ENCODE measurements around the gene PGRMC2. TPM values are rescaled to one million over a fixed set of nuclear protein-coding genes. Genes with fewer than 3 reads are reported as not detected.

PGRMC2 gene
- total RNA-seq, 1 experiment from 2014 or later = 77.6 TPM

DNA sequence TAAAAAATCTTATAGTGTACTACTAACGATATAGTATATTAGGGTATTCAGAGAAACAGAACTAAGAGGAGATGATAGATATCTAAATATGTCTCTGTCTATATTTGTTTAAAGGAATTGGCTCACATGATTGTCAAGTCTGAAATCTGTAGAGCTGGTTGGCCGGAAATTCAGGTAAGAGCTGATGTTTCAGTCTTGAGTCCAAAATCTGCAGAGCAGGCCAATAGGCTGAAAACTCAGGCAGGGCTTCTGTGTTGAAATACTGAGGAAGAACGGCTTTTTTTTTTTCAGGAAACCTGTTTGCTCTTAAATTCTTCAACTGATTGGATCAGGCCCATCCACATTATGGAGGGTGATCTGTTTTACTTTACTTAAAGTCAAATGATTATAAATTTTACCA lies 31.7 kb downstream of the PGRMC2 start:
- Histone ChIP-seq H4K8ac (replicated peaks; ENCODE audit: insufficient read length, low read depth, low read length) (no peak overlapping the region), H3K79me2 (ENCODE audit: insufficient read depth, low read length) (no peaks in the 10 kb centered on the region), H3K9ac (ENCODE audit: extremely low read depth, insufficient read length, low read length) (no peak overlapping the region), H3K56ac (ENCODE audit: insufficient read length, low read depth, low read length) (no peak overlapping the region), H3K4me2 (ENCODE audit: insufficient read depth, insufficient read length, low read length) (no peak overlapping the region), H4K5ac (ENCODE audit: insufficient read length, low read depth, low read length) (no peak overlapping the region), H4K91ac (ENCODE audit: insufficient read length, low read depth, low read length) (no peak overlapping the region), H2BK12ac (ENCODE audit: insufficient read length, low read depth, low read length) (no peak overlapping the region), H2AK5ac (ENCODE audit: insufficient read length, low read length) (no peak overlapping the region), H3K23me2 (ENCODE audit: insufficient read length, low read depth, low read length, poor library complexity, severe bottlenecking) (no peaks in the 10 kb centered on the region), H3K14ac (ENCODE audit: insufficient read depth, low read length) (no peak overlapping the region), H3K27ac (ENCODE audit: insufficient read length, low read depth, low read length) (no peak overlapping the region), H3K18ac (ENCODE audit: insufficient read length, low read depth, low read length) (no peak overlapping the region), H2BK20ac (ENCODE audit: low read depth, low read length, poor library complexity, severe bottlenecking) (no peak overlapping the region), H3K9me3 (ENCODE audit: control insufficient read depth, low read depth, low read length) (no peaks in the 10 kb centered on the region), H3T11ph (ENCODE audit: low read length) (no peak overlapping the region), H2AFZ (ENCODE audit: low read length) (no peak overlapping the region), H3K79me1 (ENCODE audit: insufficient read depth, low read depth, low read length, poor library complexity, severe bottlenecking) (no peaks in the 10 kb centered on the region), H4K20me1 (ENCODE audit: control insufficient read depth, insufficient read depth, insufficient read length) (no peaks in the 10 kb centered on the region), H2BK15ac (ENCODE audit: low read depth, low read length) (no peak overlapping the region), H3K4ac (ENCODE audit: low read depth, low read length) (no peak overlapping the region), H3K4me1 (ENCODE audit: insufficient read depth, low read length) (no peaks in the 10 kb centered on the region), H2BK120ac (ENCODE audit: low read depth, low read length, poor library complexity, severe bottlenecking) (no peak overlapping the region), H3K23ac (ENCODE audit: insufficient read length, low read depth, low read length) (no peak overlapping the region), H3K27me3 (ENCODE audit: insufficient read depth, low read length) (no peaks in the 10 kb centered on the region), H2BK5ac (ENCODE audit: insufficient read length, low read length) (no peak overlapping the region)
- no CpG with 5 or more reads among the region's 3 CpGs for WGBS (ENCODE audit: extremely low coverage, insufficient read length, low lambda C conversion rate)
- DNase-seq = no peak
- Mint-ChIP-seq H3K36me3 (ENCODE audit: insufficient read depth in 1 of 3, low read depth in 3 of 3) (peaks cover 11 to 32% (median 16%) of the 10 kb centered on the region in 3 experiments; a peak in 6 of 7 replicates), H3K27me3 (ENCODE audit: low read depth) (no peaks in the 10 kb centered on the region; the same call in 1 of the 2 replicates), H3K9me3 (peaks cover 27 to 49% of the 10 kb centered on the region in 2 experiments), H3K27ac (no peak overlapping the region), H3K4me3 (no peak overlapping the region), H3K4me1 (peaks cover 7 to 11% of the 10 kb centered on the region in 2 experiments)
- TF ChIP-seq, protein P1, sequence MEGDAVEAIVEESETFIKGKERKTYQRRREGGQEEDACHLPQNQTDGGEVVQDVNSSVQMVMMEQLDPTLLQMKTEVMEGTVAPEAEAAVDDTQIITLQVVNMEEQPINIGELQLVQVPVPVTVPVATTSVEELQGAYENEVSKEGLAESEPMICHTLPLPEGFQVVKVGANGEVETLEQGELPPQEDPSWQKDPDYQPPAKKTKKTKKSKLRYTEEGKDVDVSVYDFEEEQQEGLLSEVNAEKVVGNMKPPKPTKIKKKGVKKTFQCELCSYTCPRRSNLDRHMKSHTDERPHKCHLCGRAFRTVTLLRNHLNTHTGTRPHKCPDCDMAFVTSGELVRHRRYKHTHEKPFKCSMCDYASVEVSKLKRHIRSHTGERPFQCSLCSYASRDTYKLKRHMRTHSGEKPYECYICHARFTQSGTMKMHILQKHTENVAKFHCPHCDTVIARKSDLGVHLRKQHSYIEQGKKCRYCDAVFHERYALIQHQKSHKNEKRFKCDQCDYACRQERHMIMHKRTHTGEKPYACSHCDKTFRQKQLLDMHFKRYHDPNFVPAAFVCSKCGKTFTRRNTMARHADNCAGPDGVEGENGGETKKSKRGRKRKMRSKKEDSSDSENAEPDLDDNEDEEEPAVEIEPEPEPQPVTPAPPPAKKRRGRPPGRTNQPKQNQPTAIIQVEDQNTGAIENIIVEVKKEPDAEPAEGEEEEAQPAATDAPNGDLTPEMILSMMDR (conservative IDR thresholded peaks at IDR 0.05) = no peak
